Measurements from ENCODE around the gene CAMK1D.
"Not testable (repeated sequence)": the region's sequence is repeated elsewhere in the genome, so short reads cannot be mapped to it uniquely, and the experiment has no call there.

The CAMK1D gene

GRCh38 chr10:12801214-12802087 lies 452.1 kb downstream of the CAMK1D start:
- no peak for DNase-seq

GRCh38 chr10:12803776-12804175 lies 454.4 kb downstream of the CAMK1D start:
- no peak for DNase-seq

GRCh38 chr10:12806228-12807095 lies 457.1 kb downstream of the CAMK1D start:
- DNase-seq: no peak

GRCh38 chr10:12807096-12807755 lies 457.9 kb downstream of the CAMK1D start:
- DNase-seq: no peak

GRCh38 chr10:12808014-12808613 lies 458.8 kb downstream of the CAMK1D start:
- DNase-seq: no peak

GRCh38 chr10:12810046-12810445 lies 460.7 kb downstream of the CAMK1D start:
- DNase-seq: not testable (repeated sequence)

- no peak for DNase-seq
Measured at GRCh38 chr10:12811826-12812225, 462.5 kb downstream of the CAMK1D start.

- DNase-seq: no peak
Measured at GRCh38 chr10:12812571-12812970, 463.2 kb downstream of the CAMK1D start.

GRCh38 chr10:12814166-12814565 lies 464.8 kb downstream of the CAMK1D start:
- DNase-seq: no peak

GRCh38 chr10:12819071-12819470 lies 469.7 kb downstream of the CAMK1D start:
- DNase-seq: no peak

- no peak for DNase-seq
Measured at GRCh38 chr10:12819656-12820055, 470.3 kb downstream of the CAMK1D start.

GRCh38 chr10:12822126-12822892 lies 473.0 kb downstream of the CAMK1D start:
- no peak for DNase-seq

GRCh38 chr10:12822893-12823170 lies 473.5 kb downstream of the CAMK1D start:
- DNase-seq: no peak

- DNase-seq: no peak
Measured at GRCh38 chr10:12823328-12823727, 474.0 kb downstream of the CAMK1D start.

GRCh38 chr10:12825260-12825849 lies 476.0 kb downstream of the CAMK1D start:
- no peak for DNase-seq

GRCh38 chr10:12826800-12827372 lies 477.5 kb downstream of the CAMK1D start:
- no peak for DNase-seq

- DNase-seq: no peak
Measured at GRCh38 chr10:12828736-12829135, 479.4 kb downstream of the CAMK1D start.

GRCh38 chr10:12829831-12830390 lies 480.6 kb downstream of the CAMK1D start:
- no peak for DNase-seq

GRCh38 chr10:12832096-12832495 lies 482.7 kb downstream of the CAMK1D start:
- DNase-seq: no peak

GRCh38 chr10:12833451-12833850 lies 484.1 kb downstream of the CAMK1D start:
- DNase-seq: no peak

GRCh38 chr10:12834116-12834665 lies 484.8 kb downstream of the CAMK1D start:
- DNase-seq: no peak

Data from stimulated activated CD4-positive, alpha-beta T cell treated with anti-CD3 and anti-CD28 coated beads, Interleukin-12 subunit alpha, Interleukin-12 subunit beta, amount 100 ng/mL, for 4 hours (primary cell).